Keratinocyte (primary cell): Measurements from ENCODE around the gene DMRT3.

Experiments used
- EZH2 ChIP-seq: IDR thresholded peaks from one replicate; pipeline ENCODE4 v1.6.1; 2012; ENCODE audit warnings: inconsistent platforms, mild to moderate bottlenecking, low read length, moderate library complexity
- TF ChIP-seq, protein P1 (sequence below), 3 experiments: IDR thresholded peaks in 1 of 3; conservative IDR thresholded peaks in 1 of 3; optimal IDR thresholded peaks in 1 of 3; 2 replicates in 2 of 3; 3 replicates in 1 of 3; pipeline versions ENCODE3 to v1.5.1; 2011; ENCODE audit warnings: low read length in 3 of 3, mild to moderate bottlenecking in 3 of 3, moderate library complexity in 2 of 3, control low read depth in 1 of 3, inconsistent platforms in 1 of 3; ENCODE audit not compliant: insufficient read depth in 2 of 3; ENCODE audit errors: extremely low read depth in 1 of 3

DNA sequence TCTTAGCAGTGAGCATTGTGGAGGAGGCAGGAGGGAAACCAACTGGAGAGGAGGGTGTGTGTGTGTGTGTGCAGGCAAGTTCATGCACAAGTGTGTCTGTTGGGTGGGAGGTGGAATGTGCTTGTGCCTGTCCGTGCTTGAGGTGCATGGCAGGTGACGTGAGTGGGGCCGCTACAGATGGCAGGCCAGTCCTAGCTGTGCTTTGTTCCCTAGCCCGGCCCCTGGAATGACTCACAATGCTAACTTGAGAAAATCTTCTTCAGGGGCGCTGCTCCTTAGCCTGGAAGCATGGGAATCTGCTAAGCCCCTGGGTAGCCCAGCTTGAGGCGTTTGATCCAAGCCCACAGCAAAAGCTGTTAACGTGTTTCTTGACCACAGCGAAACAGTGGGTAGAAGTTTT lies 48.7 kb downstream of the DMRT3 start:
- TF ChIP-seq, protein P1, sequence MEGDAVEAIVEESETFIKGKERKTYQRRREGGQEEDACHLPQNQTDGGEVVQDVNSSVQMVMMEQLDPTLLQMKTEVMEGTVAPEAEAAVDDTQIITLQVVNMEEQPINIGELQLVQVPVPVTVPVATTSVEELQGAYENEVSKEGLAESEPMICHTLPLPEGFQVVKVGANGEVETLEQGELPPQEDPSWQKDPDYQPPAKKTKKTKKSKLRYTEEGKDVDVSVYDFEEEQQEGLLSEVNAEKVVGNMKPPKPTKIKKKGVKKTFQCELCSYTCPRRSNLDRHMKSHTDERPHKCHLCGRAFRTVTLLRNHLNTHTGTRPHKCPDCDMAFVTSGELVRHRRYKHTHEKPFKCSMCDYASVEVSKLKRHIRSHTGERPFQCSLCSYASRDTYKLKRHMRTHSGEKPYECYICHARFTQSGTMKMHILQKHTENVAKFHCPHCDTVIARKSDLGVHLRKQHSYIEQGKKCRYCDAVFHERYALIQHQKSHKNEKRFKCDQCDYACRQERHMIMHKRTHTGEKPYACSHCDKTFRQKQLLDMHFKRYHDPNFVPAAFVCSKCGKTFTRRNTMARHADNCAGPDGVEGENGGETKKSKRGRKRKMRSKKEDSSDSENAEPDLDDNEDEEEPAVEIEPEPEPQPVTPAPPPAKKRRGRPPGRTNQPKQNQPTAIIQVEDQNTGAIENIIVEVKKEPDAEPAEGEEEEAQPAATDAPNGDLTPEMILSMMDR (optimal IDR thresholded peaks at IDR 0.05 in 1 of 3, IDR thresholded peaks at IDR 0.05 in 1 of 3, conservative IDR thresholded peaks at IDR 0.05 in 1 of 3; ENCODE audit: extremely low read depth in 1 of 3, insufficient read depth in 2 of 3, low read length in 3 of 3): no peak
- TF ChIP-seq EZH2: no peak
